ENCODE results near the gene SLC35F6.

- TF ChIP-seq CTCF (IDR thresholded peaks at IDR 0.05), result no peak
- TF ChIP-seq EZH2 (IDR thresholded peaks at IDR 0.05), result no peak
- no peak for TF ChIP-seq EZH2phosphoT487 (IDR thresholded peaks at IDR 0.05)
These were observed 39.1 kb upstream of the SLC35F6 start for GRCh38 chr2:26724784-26725520.
